BLaER1 (cell line): Measurements from ENCODE around the gene SERPINB13.

Source experiments
- H3K27ac ChIP-seq: shearing (Covaris generic); formaldehyde crosslinking; 2 replicates; pipeline ENCODE4 v1.8.1; 2022
- H3K27me3 ChIP-seq: shearing (Covaris generic); formaldehyde crosslinking; 2 replicates; pipeline ENCODE4 v1.8.1; 2022
- H3K36me3 ChIP-seq: shearing (Covaris generic); formaldehyde crosslinking; 2 replicates; pipeline ENCODE4 v1.8.1; 2022
- H3K4me1 ChIP-seq: shearing (Covaris generic); formaldehyde crosslinking; 2 replicates; pipeline ENCODE4 v1.8.1; 2022
- H3K4me2 ChIP-seq: shearing (Covaris generic); formaldehyde crosslinking; 2 replicates; pipeline ENCODE4 v1.8.1; 2022
- H3K4me3 ChIP-seq: shearing (Covaris generic); formaldehyde crosslinking; 2 replicates; pipeline ENCODE4 v1.8.1; 2022
- H3K9ac ChIP-seq: shearing (Covaris generic); formaldehyde crosslinking; 2 replicates; pipeline ENCODE4 v1.8.1; 2022
- H3K9me3 ChIP-seq: shearing (Covaris generic); formaldehyde crosslinking; 2 replicates; pipeline ENCODE4 v1.8.1; 2022
- H4K20me1 ChIP-seq: shearing (Covaris generic); formaldehyde crosslinking; 2 replicates; pipeline ENCODE4 v1.8.1; 2022
- Cebpa-rat ChIP-seq: shearing (Covaris generic); IDR thresholded peaks from 2 replicates; pipeline ENCODE4 v1.8.1; 2022

Gene SERPINB13

GRCh38 chr18:63646936-63647335 is 59.8 kb downstream of the SERPINB13 start:
- Histone ChIP-seq H3K9me3 (no peaks in the 10 kb centered on the region), H3K4me3 (no peak overlapping the region), H3K9ac (no peak overlapping the region), H3K36me3 (no peaks in the 10 kb centered on the region), H3K27ac (no peak overlapping the region), H3K4me2 (no peak overlapping the region), H3K27me3 (no peaks in the 10 kb centered on the region), H3K4me1 (no peaks in the 10 kb centered on the region), H4K20me1 (no peaks in the 10 kb centered on the region)
- TF ChIP-seq Cebpa-rat, result no peak

GRCh38 chr18:63648241-63648640 is 61.1 kb downstream of the SERPINB13 start:
- Histone ChIP-seq H3K36me3 (no peaks in the 10 kb centered on the region), H3K27me3 (no peaks in the 10 kb centered on the region), H4K20me1 (no peaks in the 10 kb centered on the region), H3K27ac (no peak overlapping the region), H3K4me2 (no peak overlapping the region), H3K4me3 (no peak overlapping the region), H3K4me1 (no peaks in the 10 kb centered on the region), H3K9ac (no peak overlapping the region), H3K9me3 (no peaks in the 10 kb centered on the region)
- TF ChIP-seq Cebpa-rat, result no peak
